ENCODE measurements around the gene IFIT1B.

Gene IFIT1B

GRCh38 chr10:89364531-89364930 lies 13.3 kb upstream of the IFIT1B start:
- Histone ChIP-seq H3K79me2 (ENCODE audit: control insufficient read depth, low read length) (no peaks in the 10 kb centered on the region), H3K27me3 (ENCODE audit: control insufficient read depth, low read length) (no peaks in the 10 kb centered on the region), H3K9me3 (ENCODE audit: control insufficient read depth, insufficient read depth, low read length) (no peaks in the 10 kb centered on the region), H3F3A (ENCODE audit: control insufficient read depth, insufficient read depth) (no peaks in the 10 kb centered on the region), H3K9me2 (replicated peaks; ENCODE audit: control insufficient read depth, low read length) (no peaks in the 10 kb centered on the region), H3K4me1 (ENCODE audit: control insufficient read depth, low read length) (no peaks in the 10 kb centered on the region), H4K20me1 (ENCODE audit: control insufficient read depth, insufficient read depth, low read depth, low read length) (no peaks in the 10 kb centered on the region), H3K4me2 (ENCODE audit: low read length) (no peak overlapping the region), H3K27ac (ENCODE audit: low read depth, low read length) (no peak overlapping the region), H3K4me3 (ENCODE audit: low read length) (no peak overlapping the region), H3K36me3 (ENCODE audit: control insufficient read depth, low read length) (no peaks in the 10 kb centered on the region)
- TF ChIP-seq, protein P1, sequence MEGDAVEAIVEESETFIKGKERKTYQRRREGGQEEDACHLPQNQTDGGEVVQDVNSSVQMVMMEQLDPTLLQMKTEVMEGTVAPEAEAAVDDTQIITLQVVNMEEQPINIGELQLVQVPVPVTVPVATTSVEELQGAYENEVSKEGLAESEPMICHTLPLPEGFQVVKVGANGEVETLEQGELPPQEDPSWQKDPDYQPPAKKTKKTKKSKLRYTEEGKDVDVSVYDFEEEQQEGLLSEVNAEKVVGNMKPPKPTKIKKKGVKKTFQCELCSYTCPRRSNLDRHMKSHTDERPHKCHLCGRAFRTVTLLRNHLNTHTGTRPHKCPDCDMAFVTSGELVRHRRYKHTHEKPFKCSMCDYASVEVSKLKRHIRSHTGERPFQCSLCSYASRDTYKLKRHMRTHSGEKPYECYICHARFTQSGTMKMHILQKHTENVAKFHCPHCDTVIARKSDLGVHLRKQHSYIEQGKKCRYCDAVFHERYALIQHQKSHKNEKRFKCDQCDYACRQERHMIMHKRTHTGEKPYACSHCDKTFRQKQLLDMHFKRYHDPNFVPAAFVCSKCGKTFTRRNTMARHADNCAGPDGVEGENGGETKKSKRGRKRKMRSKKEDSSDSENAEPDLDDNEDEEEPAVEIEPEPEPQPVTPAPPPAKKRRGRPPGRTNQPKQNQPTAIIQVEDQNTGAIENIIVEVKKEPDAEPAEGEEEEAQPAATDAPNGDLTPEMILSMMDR (IDR thresholded peaks at IDR 0.05; ENCODE audit: low read depth, low read length, poor library complexity, severe bottlenecking), result no peak
- no peak for TF ChIP-seq EZH2phosphoT487 (IDR thresholded peaks at IDR 0.05; ENCODE audit: borderline replicate concordance, low read length)

DNA sequence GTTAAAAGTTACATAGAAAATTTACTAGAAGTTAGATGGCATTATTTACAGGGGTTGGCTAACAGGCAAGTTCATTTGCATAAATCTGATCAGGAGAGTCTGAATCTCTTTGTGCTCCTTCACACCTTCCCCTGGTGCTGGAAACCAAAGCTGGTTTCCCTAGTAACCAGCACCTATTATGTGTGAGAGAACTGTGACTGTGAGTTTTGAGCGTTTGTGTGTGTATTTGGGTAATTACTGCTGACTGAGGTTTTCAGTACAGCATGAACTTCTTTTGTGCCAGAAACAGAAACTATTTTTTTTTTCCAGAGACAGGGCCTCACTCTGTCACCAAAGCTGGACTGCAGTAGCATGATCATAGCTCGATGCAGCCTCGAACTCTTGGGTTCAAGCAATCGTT lies 10.3 kb upstream of the IFIT1B start:
- Histone ChIP-seq H4K20me1 (ENCODE audit: control insufficient read depth, insufficient read depth, low read depth, low read length) (no peaks in the 10 kb centered on the region), H3K36me3 (ENCODE audit: control insufficient read depth, low read length) (no peaks in the 10 kb centered on the region), H3K4me3 (ENCODE audit: low read length) (no peak overlapping the region), H3K79me2 (ENCODE audit: control insufficient read depth, low read length) (no peaks in the 10 kb centered on the region), H3K4me2 (ENCODE audit: low read length) (no peak overlapping the region), H3K9me2 (replicated peaks; ENCODE audit: control insufficient read depth, low read length) (no peaks in the 10 kb centered on the region), H3K27ac (ENCODE audit: low read depth, low read length) (no peak overlapping the region), H3K4me1 (ENCODE audit: control insufficient read depth, low read length) (no peaks in the 10 kb centered on the region), H3K27me3 (ENCODE audit: control insufficient read depth, low read length) (no peaks in the 10 kb centered on the region), H3K9me3 (ENCODE audit: control insufficient read depth, insufficient read depth, low read length) (no peaks in the 10 kb centered on the region), H3F3A (ENCODE audit: control insufficient read depth, insufficient read depth) (no peaks in the 10 kb centered on the region)
- TF ChIP-seq, protein P1 (IDR thresholded peaks at IDR 0.05; ENCODE audit: low read depth, low read length, poor library complexity, severe bottlenecking), result no peak
- TF ChIP-seq EZH2phosphoT487 (IDR thresholded peaks at IDR 0.05; ENCODE audit: borderline replicate concordance, low read length), result no peak

- Histone ChIP-seq H3K4me2 (ENCODE audit: low read length) (no peak overlapping the region), H3K4me3 (ENCODE audit: low read length) (no peak overlapping the region), H3K9me2 (replicated peaks; ENCODE audit: control insufficient read depth, low read length) (no peaks in the 10 kb centered on the region), H3K27me3 (ENCODE audit: control insufficient read depth, low read length) (no peaks in the 10 kb centered on the region), H3K9me3 (ENCODE audit: control insufficient read depth, insufficient read depth, low read length) (no peaks in the 10 kb centered on the region), H3K27ac (ENCODE audit: low read depth, low read length) (no peak overlapping the region), H4K20me1 (ENCODE audit: control insufficient read depth, insufficient read depth, low read depth, low read length) (no peaks in the 10 kb centered on the region), H3F3A (ENCODE audit: control insufficient read depth, insufficient read depth) (no peaks in the 10 kb centered on the region), H3K4me1 (ENCODE audit: control insufficient read depth, low read length) (no peaks in the 10 kb centered on the region), H3K36me3 (ENCODE audit: control insufficient read depth, low read length) (no peaks in the 10 kb centered on the region), H3K79me2 (ENCODE audit: control insufficient read depth, low read length) (no peaks in the 10 kb centered on the region)
- no peak for TF ChIP-seq EZH2phosphoT487 (IDR thresholded peaks at IDR 0.05; ENCODE audit: borderline replicate concordance, low read length)
- TF ChIP-seq, protein P1 (IDR thresholded peaks at IDR 0.05; ENCODE audit: low read depth, low read length, poor library complexity, severe bottlenecking), result no peak
Observed at GRCh38 chr10:89368129-89368528, 9.7 kb upstream of the IFIT1B start.

Measured in DOHH2 (cell line).